ENCODE measurements around the gene SLC9A1.

SLC9A1 gene

DNA sequence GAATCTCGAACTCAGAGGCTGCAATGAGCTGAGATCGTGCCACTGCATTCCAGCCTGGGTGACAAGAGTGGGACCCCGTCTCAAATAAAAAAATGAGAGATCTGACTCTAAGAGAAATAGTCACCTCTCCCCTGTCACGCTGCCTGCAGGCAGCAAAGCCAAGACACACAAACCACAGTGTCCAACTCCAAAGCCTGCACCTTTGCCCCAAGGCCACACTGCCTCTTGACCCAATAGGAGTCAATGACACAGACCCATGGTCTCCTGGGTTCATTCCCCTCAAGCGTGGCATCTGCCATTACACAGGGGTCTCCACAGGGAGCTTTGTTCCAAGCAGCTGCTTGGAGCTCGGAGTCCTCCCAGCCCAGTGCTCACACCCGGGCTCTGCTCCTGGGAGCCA, 46.3 kb downstream of the SLC9A1 start:
- no peak for DNase-seq (ENCODE audit: low spot score)
- no peak for FAIRE-seq

DNA sequence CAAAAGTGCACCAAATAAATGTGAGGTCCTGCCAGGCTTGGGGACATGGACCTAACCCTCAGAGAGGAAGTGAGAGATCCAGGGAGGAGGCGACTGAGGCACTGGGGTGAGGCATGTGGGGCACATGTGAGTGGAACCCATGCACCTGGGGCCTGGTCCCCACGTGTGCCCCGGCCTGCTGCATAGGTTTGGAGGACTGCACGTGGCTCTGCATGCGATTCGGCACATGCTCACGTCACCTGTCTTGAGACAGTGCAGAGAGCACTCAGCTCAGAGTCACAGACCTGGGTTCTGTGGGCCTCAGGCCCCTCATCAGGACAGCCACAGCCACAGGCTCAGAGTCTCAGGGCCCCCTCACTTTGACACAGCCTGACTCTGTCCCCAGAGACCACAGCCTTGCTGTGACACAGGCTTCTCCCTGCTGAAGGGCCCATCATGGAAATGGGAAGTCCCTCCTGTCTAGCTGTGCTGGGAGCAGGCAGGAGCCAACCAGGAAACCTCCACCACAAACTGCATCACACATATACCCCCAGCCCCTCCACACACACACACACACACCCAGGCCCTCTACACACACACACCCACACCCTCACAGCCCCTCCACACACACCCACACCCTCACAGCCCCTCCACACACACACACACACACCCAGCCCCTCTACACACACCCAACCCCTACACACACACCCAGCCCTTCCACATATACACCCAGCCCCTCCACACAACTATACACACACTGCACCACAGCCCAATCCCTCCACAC, 48.2 kb downstream of the SLC9A1 start:
- FAIRE-seq (no peak), DNase-seq (ENCODE audit: low spot score) (no peak)

DNA sequence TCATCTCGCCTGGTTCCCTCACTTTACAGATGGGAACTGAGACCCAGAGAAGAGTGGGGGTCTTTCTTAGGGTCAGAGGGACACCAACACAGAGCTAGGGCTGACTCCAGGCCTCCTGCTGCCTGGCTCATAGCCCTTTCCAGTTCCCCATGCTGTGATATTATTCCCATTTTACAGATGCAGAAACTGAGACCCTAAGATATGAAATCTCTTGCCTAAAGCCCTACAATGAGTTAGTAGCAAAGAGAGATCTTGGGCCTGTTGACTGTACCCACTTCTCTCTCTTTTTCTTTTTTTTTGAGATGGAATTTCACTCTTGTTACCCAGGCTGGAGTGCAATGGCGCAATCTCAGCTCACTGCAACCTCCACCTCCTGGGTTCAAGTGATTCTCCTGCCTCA, 49.9 kb downstream of the SLC9A1 start:
- no peak for FAIRE-seq
- DNase-seq (ENCODE audit: low spot score), result no peak

GRCh38 chr1:27103498-27103897, 51.4 kb downstream of the SLC9A1 start:
- FAIRE-seq (no peak), DNase-seq (ENCODE audit: low spot score) (no peak)

DNA sequence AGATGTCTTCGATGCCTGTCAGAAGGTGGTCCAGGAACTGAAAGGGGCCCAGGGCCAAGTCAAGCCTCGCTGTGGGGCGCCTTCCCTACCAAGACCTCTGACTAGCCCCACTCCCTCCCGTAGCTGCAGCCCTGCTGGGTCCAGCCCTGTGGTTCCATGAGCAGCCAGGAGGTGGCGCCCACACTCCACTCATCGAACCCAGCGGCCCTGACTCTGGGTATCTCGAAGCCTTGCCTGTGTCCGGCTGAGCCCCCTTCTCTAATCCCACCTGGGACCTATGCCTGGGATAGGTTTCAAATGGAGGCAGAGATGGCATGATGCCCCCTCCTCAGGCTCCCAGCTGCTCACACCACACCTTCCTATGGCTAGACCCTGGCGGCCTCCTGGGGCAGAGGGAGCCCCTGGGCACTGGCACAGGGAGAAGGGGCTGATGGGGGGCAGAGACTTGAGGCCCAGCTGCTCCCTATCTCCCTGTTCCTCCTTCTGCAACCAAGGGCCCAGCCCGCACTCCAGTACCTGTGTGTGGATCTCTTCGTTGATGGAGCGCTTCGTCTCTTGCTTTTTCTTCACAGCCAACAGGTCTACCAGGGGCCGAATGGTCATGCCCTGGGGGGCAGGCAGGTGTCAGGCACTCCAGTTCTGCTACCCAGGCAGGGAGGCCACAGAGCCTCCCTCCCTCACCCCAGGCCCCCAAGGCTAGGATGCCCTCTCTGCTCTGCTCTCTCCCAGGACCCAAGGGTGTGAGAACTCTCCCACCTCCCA, 52.0 kb downstream of the SLC9A1 start:
- FAIRE-seq, result no peak
- peak; percentile 37 for DNase-seq (ENCODE audit: low spot score)

GRCh38 chr1:27102134-27102706, 52.7 kb downstream of the SLC9A1 start:
- no peak for FAIRE-seq
- DNase-seq (ENCODE audit: low spot score), result no peak

DNA sequence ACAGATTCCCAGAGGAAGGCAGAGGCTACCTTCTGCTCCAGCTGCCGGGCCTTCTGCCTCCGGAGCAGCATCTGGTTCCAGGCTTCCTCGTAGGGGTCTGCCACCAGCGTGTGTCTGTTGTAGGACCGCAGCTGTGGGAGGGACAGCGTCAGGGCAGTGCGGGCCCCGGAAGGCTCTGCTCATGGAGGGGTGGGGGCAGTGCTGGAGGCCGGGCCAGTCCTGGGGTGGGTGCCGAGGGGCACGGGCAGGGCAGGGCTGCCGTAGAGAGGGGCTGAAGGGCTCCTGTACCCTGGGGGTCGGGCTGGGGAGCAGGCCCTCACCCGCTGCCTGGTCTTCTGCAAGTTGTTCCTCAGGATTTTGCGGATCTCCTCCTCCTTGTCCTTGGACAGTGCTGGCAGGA, 53.2 kb downstream of the SLC9A1 start:
- DNase-seq (ENCODE audit: low spot score) (no peak), FAIRE-seq (no peak)

GRCh38 chr1:27101054-27101491, 53.9 kb downstream of the SLC9A1 start:
- no peak for DNase-seq (ENCODE audit: low spot score)
- FAIRE-seq, result no peak

DNA sequence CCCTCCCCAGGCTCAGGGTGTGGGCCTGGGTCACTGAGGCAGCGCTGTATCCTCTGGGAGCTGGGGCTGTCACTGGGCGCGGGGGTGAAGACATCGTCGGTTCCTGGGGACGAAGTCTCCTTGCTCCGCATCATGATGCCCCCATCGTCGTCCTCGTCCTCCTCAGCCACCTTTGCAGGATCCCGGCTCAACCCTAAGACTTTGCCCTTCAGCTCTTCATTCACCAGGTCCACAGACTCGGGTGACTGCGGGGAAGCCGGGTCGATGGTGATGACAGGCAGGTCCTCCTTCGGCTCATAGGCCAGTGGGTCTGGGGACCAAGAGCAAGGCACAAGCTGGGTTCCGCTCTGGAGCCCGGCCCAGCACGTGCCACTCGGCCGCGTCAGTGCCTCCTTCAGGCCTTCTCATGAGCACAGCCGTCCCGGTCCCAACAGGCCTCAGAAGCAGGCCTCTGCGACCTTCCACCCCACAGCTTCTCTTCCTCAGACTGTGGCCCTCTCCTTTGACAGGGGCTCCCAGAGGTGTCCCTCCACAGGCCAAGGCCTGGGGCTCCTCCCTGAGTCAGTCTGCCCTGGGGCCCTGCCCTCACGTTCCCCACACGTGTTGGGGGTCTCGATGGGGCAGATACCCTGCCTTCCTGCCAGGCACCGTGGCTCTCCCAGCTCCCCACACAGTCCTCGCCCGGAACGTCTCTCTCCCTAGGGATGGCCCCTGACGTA, 54.4 kb downstream of the SLC9A1 start:
- DNase-seq (ENCODE audit: low spot score) (no peak), FAIRE-seq (no peak)

- peak; percentile 59 for FAIRE-seq
Observed at GRCh38 chr1:27099587-27100334, 55.2 kb downstream of the SLC9A1 start.

DNA sequence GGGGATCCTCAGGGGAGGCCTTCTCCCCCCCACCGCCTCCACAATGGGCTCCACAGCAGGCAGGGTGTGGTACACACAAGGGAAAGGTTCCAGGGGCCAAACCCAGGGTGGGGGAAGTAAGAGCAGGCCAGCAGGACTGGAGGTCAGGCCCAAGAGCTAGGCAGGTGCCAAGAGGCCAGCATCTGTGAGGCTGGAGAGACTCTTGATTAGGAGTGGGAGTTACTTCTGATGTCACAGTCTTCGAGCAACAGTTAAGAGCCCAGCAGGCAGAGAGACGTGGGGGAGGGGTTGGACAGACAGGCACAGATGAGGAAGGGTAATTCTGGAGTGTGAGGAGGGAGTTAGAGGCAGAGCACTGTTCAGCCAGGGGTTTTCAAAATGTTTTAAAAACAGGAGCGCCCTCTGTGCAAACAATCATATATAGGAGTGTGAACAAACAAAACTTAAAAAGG, 55.8 kb downstream of the SLC9A1 start:
- DNase-seq (ENCODE audit: low spot score) (peak; percentile 72), FAIRE-seq (no peak)

More at GRCh38 chr1:27099587-27100334, 55.2 kb downstream of the SLC9A1 start:
- peak; percentile 91 for DNase-seq (ENCODE audit: low spot score)

GRCh38 chr1:27098431-27099134, 56.3 kb downstream of the SLC9A1 start:
- no peak for FAIRE-seq
- DNase-seq (ENCODE audit: low spot score), result no peak

- FAIRE-seq (peak; percentile 73), DNase-seq (ENCODE audit: low spot score) (peak; percentile 55)
Observed at GRCh38 chr1:27097484-27097917, 57.4 kb downstream of the SLC9A1 start.

DNA sequence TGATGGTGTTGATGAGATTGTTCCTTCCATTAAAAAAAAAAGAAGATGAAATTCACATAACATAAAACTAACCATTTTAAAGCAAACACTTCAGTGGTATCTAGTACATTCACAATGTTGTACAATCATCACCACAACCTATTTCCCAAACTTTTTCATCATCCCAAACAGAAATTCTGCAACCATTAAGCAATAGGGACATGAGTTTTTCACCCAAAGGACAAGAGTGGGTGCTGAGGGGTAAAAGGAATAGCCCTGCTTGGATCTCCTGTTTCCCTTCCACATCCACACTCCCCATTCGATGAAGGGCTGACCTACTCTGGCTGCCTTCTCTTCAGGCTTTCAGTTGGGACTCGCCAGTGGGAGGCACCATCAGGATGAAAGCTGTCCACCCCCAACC, 59.3 kb downstream of the SLC9A1 start:
- DNase-seq (ENCODE audit: low spot score) (no peak), FAIRE-seq (no peak)

DNA sequence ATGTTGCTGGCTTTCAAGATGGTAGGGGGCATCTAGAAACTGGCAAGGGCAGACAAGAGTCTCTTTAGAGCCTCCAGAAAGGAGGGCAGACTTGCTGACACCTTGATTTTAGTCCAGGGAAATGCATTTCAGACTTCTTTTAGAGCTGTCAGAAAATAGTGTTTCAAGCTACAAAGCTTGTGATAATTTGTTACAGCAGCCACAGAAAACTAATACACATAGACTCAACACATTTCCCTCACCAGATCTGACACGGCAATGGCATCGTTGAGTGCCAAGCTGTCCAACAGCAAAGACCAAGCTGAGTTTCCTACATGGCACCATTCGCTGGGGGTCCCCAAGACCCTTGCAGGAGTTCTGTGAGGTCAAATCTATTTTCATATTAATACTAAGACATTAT, 62.0 kb downstream of the SLC9A1 start:
- no peak for DNase-seq (ENCODE audit: low spot score)
- FAIRE-seq, result no peak

GRCh38 chr1:27090911-27091310, 64.0 kb downstream of the SLC9A1 start:
- no peak for DNase-seq (ENCODE audit: low spot score)

DNA sequence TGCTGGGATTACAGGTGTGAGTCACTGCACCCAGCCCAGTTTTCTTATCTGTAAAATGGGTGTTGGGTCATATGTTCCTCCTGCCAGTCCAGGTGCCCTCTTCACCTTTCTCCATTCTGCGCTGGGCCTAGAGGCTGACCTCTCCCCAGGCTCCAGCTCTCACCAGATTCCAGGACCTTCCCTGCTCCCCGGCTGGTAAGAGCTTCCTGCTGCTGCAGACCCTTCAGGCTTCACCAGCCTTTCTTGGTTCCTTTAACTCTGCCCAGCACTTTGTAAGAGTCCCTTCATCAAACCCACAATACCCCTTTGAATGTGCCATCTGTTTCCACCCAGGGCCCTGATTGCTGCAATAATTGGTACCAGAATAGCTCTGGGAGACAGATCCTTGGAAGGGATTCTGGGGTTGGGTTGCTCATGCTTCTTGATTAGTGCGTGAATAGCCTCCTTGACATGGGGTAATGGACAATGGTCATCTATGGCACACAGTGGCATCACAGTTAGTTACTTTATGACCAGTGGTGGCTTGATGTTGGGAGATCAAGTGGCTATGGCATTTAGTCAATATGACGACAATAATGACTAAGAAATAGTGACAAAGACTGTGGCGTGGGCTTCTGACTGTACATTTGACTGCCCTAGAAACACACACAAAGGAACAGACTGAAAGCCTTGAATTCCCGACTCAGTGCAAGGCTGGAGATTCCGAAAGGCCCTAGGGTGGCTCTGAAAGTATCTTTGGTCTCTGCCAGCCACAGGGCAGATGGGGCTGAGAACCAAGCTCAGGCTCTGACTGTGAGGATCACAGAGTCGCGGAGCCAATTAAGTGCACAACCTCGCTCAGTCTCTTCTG, 67.3 kb downstream of the SLC9A1 start:
- no peak for FAIRE-seq
- DNase-seq (ENCODE audit: low spot score), result no peak

More at GRCh38 chr1:27090911-27091310, 64.0 kb downstream of the SLC9A1 start:
- FAIRE-seq, result no peak

DNA sequence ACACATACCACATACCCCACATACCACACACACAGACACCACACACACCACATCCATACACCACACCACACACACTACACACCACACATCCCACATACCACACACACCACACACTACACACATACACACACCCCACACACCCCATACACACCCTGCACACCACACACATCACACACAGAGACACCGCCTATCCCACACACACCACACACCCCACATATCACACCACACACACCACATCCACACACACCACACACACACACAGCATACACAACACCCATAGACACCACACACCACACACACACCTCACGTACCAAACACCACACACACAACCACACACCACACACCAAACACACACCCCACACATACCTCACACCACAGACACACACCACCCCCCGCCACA, 68.3 kb downstream of the SLC9A1 start:
- no peak for FAIRE-seq
- DNase-seq (ENCODE audit: low spot score), result no peak

GRCh38 chr1:27086026-27086425, 68.9 kb downstream of the SLC9A1 start:
- DNase-seq (ENCODE audit: low spot score), result no peak
- FAIRE-seq, result no peak
